Liver (tissue), 9 donors: Measurements from ENCODE around the gene ZSCAN10. TPM values are rescaled to one million over a fixed set of nuclear protein-coding genes. Genes with fewer than 3 reads are reported as not detected.

Source experiments
- DNase-seq: peaks from one replicate; pipeline ENCODE4 v3.0.0-alpha.2; 2017; ENCODE audit warnings: low spot score
- H3K27ac ChIP-seq, 2 donors: one replicate each; pipeline ENCODE4 v1.7.0; 2013; ENCODE audit warnings: inconsistent platforms in 2 of 2, low read length in 2 of 2, control low read depth in 1 of 2, low read depth in 1 of 2, mild to moderate bottlenecking in 1 of 2
- H3K27me3 ChIP-seq, 4 donors: one replicate each; pipeline versions ENCODE4 v1.6.1 to v1.7.0; 2013; ENCODE audit warnings: low read length in 3 of 4, inconsistent platforms in 1 of 4, mild to moderate bottlenecking in 1 of 4, moderate library complexity in 1 of 4; ENCODE audit not compliant: control insufficient read depth in 4 of 4, insufficient read depth in 4 of 4
- H3K36me3 ChIP-seq, 4 donors: one replicate each; pipeline versions ENCODE4 v1.6.1 to v1.7.0; 2013; ENCODE audit warnings: low read length in 3 of 4, mild to moderate bottlenecking in 3 of 4, low read depth in 1 of 4, moderate library complexity in 1 of 4; ENCODE audit not compliant: control insufficient read depth in 4 of 4, insufficient read depth in 3 of 4
- H3K4me1 ChIP-seq, 4 donors: one replicate each; pipeline versions ENCODE4 v1.6.1 to v1.7.0; 2013; ENCODE audit warnings: low read length in 3 of 4, mild to moderate bottlenecking in 3 of 4, moderate library complexity in 1 of 4; ENCODE audit not compliant: control insufficient read depth in 4 of 4, insufficient read depth in 4 of 4
- H3K4me3 ChIP-seq, 3 donors: one replicate each; pipeline versions ENCODE4 v1.6.1 to v1.7.0; 2013; ENCODE audit warnings: low read length in 3 of 3, control low read depth in 1 of 3, low read depth in 1 of 3, mild to moderate bottlenecking in 1 of 3
- H3K9ac ChIP-seq, 2 donors: one replicate each; pipeline ENCODE4 v1.7.0; 2013; ENCODE audit warnings: low read length in 2 of 2, mild to moderate bottlenecking in 2 of 2, moderate library complexity in 2 of 2, control low read depth in 1 of 2, low read depth in 1 of 2
- H3K9me3 ChIP-seq, 4 donors: one replicate each; pipeline versions ENCODE4 v1.6.1 to v1.7.0; 2013; ENCODE audit warnings: low read length in 3 of 4; ENCODE audit not compliant: control insufficient read depth in 4 of 4
- EGR1 ChIP-seq, 2 donors: IDR thresholded peaks; 2 replicates each; pipeline ENCODE4 v1.6.1; 2016 to 2018; ENCODE audit warnings: antibody characterized with exemption in 2 of 2, low read depth in 2 of 2
- FOXA1 ChIP-seq: IDR thresholded peaks from 2 replicates; pipeline ENCODE4 v1.6.1; 2016; ENCODE audit warnings: antibody characterized with exemption
- FOXA2 ChIP-seq: IDR thresholded peaks from 2 replicates; pipeline ENCODE4 v1.6.1; 2016; ENCODE audit warnings: antibody characterized with exemption
- GABPA ChIP-seq, 2 donors: IDR thresholded peaks in 1 of 2; conservative IDR thresholded peaks in 1 of 2; 2 replicates each; pipeline ENCODE4 v1.6.1; 2016; ENCODE audit warnings: antibody characterized with exemption in 2 of 2, mild to moderate bottlenecking in 1 of 2, moderate library complexity in 1 of 2
- HNF4A ChIP-seq, 2 donors: conservative IDR thresholded peaks; 2 replicates each; pipeline ENCODE4 v1.6.1; 2016; ENCODE audit warnings: antibody characterized with exemption in 2 of 2, mild to moderate bottlenecking in 2 of 2
- HNF4G ChIP-seq: IDR thresholded peaks from 2 replicates; pipeline ENCODE4 v1.6.1; 2016; ENCODE audit warnings: antibody characterized with exemption
- JUND ChIP-seq, 2 donors: IDR thresholded peaks; 2 replicates each; pipeline ENCODE4 v1.6.1; 2016; ENCODE audit warnings: antibody characterized with exemption in 2 of 2
- NR2F2 ChIP-seq: IDR thresholded peaks from 2 replicates; pipeline ENCODE4 v1.6.1; 2016; ENCODE audit warnings: antibody characterized with exemption
- RAD21 ChIP-seq, 2 donors: IDR thresholded peaks; 2 replicates each; pipeline ENCODE4 v1.6.1; 2016; ENCODE audit warnings: antibody characterized with exemption in 2 of 2, mild to moderate bottlenecking in 2 of 2
- RXRA ChIP-seq, 2 donors: IDR thresholded peaks; 2 replicates each; pipeline ENCODE4 v1.6.1; 2017 to 2018; ENCODE audit warnings: antibody characterized with exemption in 2 of 2, mild to moderate bottlenecking in 1 of 2
- TAF1 ChIP-seq: conservative IDR thresholded peaks from 2 replicates; pipeline ENCODE4 v1.6.1; 2016; ENCODE audit warnings: antibody characterized with exemption, mild to moderate bottlenecking
- YY1 ChIP-seq: IDR thresholded peaks from 2 replicates; pipeline ENCODE4 v1.6.1; 2016; ENCODE audit warnings: antibody characterized with exemption, mild to moderate bottlenecking
- WGBS: extraction: QIAGEN DNeasy Blood & Tissue Kit; methylation state at CpG from one replicate; pipeline ENCODE4 v1.1.7; 2013; 5-methylcytosine and 5-hydroxymethylcytosine counted together
- polyA plus RNA-seq, 2 donors: library from polyadenylated mRNA; stranded (reverse) in 1 of 2; unstranded in 1 of 2; fragments of 200-250 nt in 1 of 2; fragments of >200 nt in 1 of 2; fragmentation: Nextera tagmentation in 1 of 2; extraction: Ambion mirVana in 1 of 2; gene quantifications; one replicate each; pipeline versions ENCODE4 v1.2.1 to v1.2.3, GENCODE V29; 2013 to 2015
- total RNA-seq, 2 donors: library from RNA; depleted of rRNA; stranded (reverse); fragments of >200 nt; gene quantifications; one replicate each; pipeline ENCODE4 v1.2.3, GENCODE V29; 2014
- TF ChIP-seq, protein P1 (sequence below): IDR thresholded peaks from 2 replicates; pipeline ENCODE4 v1.6.1; 2016; ENCODE audit warnings: antibody characterized with exemption
- TF ChIP-seq, protein P2 (sequence below): IDR thresholded peaks from 2 replicates; pipeline ENCODE4 v1.6.1; 2016; ENCODE audit warnings: antibody characterized with exemption
- TF ChIP-seq, protein P3 (sequence below): IDR thresholded peaks from 2 replicates; pipeline ENCODE4 v1.6.1; 2016; ENCODE audit warnings: antibody characterized with exemption, mild to moderate bottlenecking
- TF ChIP-seq, protein P4 (sequence below): IDR thresholded peaks from 2 replicates; pipeline ENCODE4 v1.6.1; 2016; ENCODE audit warnings: antibody characterized with exemption
- donor health status: healthy.
- donor health status: healthy.
- donor health status: healthy.
- donor health status: healthy.
- donor health status: healthy.

The ZSCAN10 gene
- total and polyA plus RNA-seq, 4 donors = not detected

DNA sequence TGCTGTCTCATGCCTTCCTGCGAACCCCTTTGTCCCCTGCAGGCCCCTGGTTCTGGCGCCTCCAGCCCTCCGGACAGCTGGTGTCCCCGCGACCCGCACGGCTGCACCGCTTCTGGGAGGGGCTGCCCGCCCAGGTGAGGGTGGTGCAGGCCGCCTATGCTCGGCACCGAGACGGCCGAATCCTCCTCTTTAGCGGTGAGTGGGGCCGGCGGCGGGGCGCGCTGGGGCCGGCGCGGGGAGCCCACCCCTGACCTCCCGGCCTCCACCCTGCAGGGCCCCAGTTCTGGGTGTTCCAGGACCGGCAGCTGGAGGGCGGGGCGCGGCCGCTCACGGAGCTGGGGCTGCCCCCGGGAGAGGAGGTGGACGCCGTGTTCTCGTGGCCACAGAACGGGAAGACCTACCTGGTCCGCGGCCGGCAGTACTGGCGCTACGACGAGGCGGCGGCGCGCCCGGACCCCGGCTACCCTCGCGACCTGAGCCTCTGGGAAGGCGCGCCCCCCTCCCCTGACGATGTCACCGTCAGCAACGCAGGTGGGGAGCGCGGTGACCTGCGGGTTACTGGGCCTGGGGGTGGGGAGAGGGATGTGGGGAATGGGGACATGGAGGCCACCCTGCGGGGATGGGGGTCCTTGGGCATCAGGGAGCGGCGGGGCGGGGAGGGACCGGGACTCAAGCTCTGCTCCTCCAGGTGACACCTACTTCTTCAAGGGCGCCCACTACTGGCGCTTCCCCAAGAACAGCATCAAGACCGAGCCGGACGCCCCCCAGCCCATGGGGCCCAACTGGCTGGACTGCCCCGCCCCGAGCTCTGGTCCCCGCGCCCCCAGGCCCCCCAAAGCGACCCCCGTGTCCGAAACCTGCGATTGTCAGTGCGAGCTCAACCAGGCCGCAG, 40.7 kb downstream of the ZSCAN10 start:
- 11% methylated on average over 77 of the region's 77 CpGs for WGBS
- Histone ChIP-seq H3K9ac (peak overlapping the region in 1 of 2 donors; percentile 69), H3K27ac (peak overlapping the region; percentile 5 to 86), H3K27me3 (no peaks in the 10 kb centered on the region), H3K4me1 (peaks cover 6 to 18% (median 18%) of the 10 kb centered on the region in 4 donors), H3K9me3 (no peaks in the 10 kb centered on the region), H3K4me3 (peak overlapping the region; percentile 8 to 89 (median 65)), H3K36me3 (peaks cover 0 to 2% (median 0%) of the 10 kb centered on the region in 4 donors)
- DNase-seq = no peak
- TF ChIP-seq RXRA (IDR thresholded peaks at IDR 0.05) (no peak), JUND (IDR thresholded peaks at IDR 0.05) (no peak), TAF1 (no peak), NR2F2 (no peak), HNF4A (conservative IDR thresholded peaks at IDR 0.05) (no peak), RAD21 (IDR thresholded peaks at IDR 0.05) (no peak), EGR1 (IDR thresholded peaks at IDR 0.05; ENCODE audit: low read depth in 2 of 2) (no peak), YY1 (no peak), GABPA (IDR thresholded peaks at IDR 0.05 in 1 of 2, conservative IDR thresholded peaks at IDR 0.05 in 1 of 2) (no peak), FOXA2 (no peak), HNF4G (no peak), FOXA1 (no peak)
- TF ChIP-seq, protein P1, sequence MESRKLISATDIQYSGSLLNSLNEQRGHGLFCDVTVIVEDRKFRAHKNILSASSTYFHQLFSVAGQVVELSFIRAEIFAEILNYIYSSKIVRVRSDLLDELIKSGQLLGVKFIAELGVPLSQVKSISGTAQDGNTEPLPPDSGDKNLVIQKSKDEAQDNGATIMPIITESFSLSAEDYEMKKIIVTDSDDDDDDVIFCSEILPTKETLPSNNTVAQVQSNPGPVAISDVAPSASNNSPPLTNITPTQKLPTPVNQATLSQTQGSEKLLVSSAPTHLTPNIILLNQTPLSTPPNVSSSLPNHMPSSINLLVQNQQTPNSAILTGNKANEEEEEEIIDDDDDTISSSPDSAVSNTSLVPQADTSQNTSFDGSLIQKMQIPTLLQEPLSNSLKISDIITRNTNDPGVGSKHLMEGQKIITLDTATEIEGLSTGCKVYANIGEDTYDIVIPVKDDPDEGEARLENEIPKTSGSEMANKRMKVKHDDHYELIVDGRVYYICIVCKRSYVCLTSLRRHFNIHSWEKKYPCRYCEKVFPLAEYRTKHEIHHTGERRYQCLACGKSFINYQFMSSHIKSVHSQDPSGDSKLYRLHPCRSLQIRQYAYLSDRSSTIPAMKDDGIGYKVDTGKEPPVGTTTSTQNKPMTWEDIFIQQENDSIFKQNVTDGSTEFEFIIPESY = no peak
- TF ChIP-seq, protein P2, sequence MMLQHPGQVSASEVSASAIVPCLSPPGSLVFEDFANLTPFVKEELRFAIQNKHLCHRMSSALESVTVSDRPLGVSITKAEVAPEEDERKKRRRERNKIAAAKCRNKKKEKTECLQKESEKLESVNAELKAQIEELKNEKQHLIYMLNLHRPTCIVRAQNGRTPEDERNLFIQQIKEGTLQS = no peak
- TF ChIP-seq, protein P3, sequence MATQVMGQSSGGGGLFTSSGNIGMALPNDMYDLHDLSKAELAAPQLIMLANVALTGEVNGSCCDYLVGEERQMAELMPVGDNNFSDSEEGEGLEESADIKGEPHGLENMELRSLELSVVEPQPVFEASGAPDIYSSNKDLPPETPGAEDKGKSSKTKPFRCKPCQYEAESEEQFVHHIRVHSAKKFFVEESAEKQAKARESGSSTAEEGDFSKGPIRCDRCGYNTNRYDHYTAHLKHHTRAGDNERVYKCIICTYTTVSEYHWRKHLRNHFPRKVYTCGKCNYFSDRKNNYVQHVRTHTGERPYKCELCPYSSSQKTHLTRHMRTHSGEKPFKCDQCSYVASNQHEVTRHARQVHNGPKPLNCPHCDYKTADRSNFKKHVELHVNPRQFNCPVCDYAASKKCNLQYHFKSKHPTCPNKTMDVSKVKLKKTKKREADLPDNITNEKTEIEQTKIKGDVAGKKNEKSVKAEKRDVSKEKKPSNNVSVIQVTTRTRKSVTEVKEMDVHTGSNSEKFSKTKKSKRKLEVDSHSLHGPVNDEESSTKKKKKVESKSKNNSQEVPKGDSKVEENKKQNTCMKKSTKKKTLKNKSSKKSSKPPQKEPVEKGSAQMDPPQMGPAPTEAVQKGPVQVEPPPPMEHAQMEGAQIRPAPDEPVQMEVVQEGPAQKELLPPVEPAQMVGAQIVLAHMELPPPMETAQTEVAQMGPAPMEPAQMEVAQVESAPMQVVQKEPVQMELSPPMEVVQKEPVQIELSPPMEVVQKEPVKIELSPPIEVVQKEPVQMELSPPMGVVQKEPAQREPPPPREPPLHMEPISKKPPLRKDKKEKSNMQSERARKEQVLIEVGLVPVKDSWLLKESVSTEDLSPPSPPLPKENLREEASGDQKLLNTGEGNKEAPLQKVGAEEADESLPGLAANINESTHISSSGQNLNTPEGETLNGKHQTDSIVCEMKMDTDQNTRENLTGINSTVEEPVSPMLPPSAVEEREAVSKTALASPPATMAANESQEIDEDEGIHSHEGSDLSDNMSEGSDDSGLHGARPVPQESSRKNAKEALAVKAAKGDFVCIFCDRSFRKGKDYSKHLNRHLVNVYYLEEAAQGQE = no peak
- TF ChIP-seq, protein P4, sequence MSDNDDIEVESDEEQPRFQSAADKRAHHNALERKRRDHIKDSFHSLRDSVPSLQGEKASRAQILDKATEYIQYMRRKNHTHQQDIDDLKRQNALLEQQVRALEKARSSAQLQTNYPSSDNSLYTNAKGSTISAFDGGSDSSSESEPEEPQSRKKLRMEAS = no peak
